SK-N-SH treated with all-trans-retinoic acid at 6 μM for 48 hours (cell line): ENCODE measurements around the gene DPYD.

ENCODE experiments used
- ATAC-seq: fragments of 200-7000 bp; cut with Tn5 transposase; 3 replicates; pipeline ENCODE4 v1.9.1; 2020; ENCODE audit warnings: mild to moderate bottlenecking, moderate library complexity
- ARNTL ChIP-seq: fragments of 450-650 bp; formaldehyde crosslinking; IDR thresholded peaks from 2 replicates; pipeline ENCODE4 v1.5.0; 2020; ENCODE audit warnings: low read depth, mild to moderate bottlenecking, moderate library complexity, borderline replicate concordance
- BACH2 ChIP-seq: fragments of 250-450 bp; sonication (Bioruptor Pico); IDR thresholded peaks from 2 replicates; pipeline ENCODE4 v1.9.0; 2021; ENCODE audit warnings: mild to moderate bottlenecking, borderline replicate concordance
- CSDC2 ChIP-seq: fragments of 250-450 bp; sonication (Bioruptor Pico); IDR thresholded peaks from 2 replicates; pipeline ENCODE4 v1.5.0; 2020; ENCODE audit warnings: mild to moderate bottlenecking, moderate library complexity
- ESRRG ChIP-seq: fragments of 250-450 bp; sonication (Bioruptor Pico); IDR thresholded peaks from 2 replicates; pipeline ENCODE4 v1.6.1; 2021; ENCODE audit warnings: mild to moderate bottlenecking
- GLIS3 ChIP-seq: fragments of 250-450 bp; sonication (Bioruptor Pico); IDR thresholded peaks from 2 replicates; pipeline ENCODE4 v1.5.0; 2020; ENCODE audit warnings: mild to moderate bottlenecking, moderate library complexity
- PPARA ChIP-seq: fragments of 250-450 bp; sonication (Bioruptor Pico); IDR thresholded peaks from 2 replicates; pipeline ENCODE4 v1.5.0; 2020; ENCODE audit warnings: mild to moderate bottlenecking, borderline replicate concordance
- RARB ChIP-seq: fragments of 250-450 bp; sonication (Bioruptor Pico); IDR thresholded peaks from 2 replicates; pipeline ENCODE4 v1.8.0; 2021; ENCODE audit warnings: mild to moderate bottlenecking, moderate library complexity
- SNAI2 ChIP-seq: fragments of 250-450 bp; sonication (Bioruptor Pico); IDR thresholded peaks from 2 replicates; pipeline ENCODE4 v1.5.0; 2020; ENCODE audit warnings: mild to moderate bottlenecking, moderate library complexity
- TCF4 ChIP-seq: fragments of 250-450 bp; sonication (Bioruptor Pico); IDR thresholded peaks from 2 replicates; pipeline ENCODE4 v1.8.0; 2021; ENCODE audit warnings: mild to moderate bottlenecking, moderate library complexity, borderline replicate concordance
- TOX ChIP-seq: fragments of 250-450 bp; sonication (Bioruptor Pico); IDR thresholded peaks from 2 replicates; pipeline ENCODE4 v1.8.0; 2021; ENCODE audit warnings: mild to moderate bottlenecking, moderate library complexity, borderline replicate concordance
- ZC3H10 ChIP-seq: fragments of 250-450 bp; sonication (Bioruptor Pico); IDR thresholded peaks from 2 replicates; pipeline ENCODE4 v1.5.1; 2021; ENCODE audit warnings: mild to moderate bottlenecking, moderate library complexity
- ZFP3 ChIP-seq: fragments of 250-450 bp; sonication (Bioruptor Pico); IDR thresholded peaks from 2 replicates; pipeline ENCODE4 v1.5.0; 2020; ENCODE audit warnings: mild to moderate bottlenecking, moderate library complexity
- ZFP30 ChIP-seq: fragments of 450-650 bp; formaldehyde crosslinking; IDR thresholded peaks from 2 replicates; pipeline ENCODE4 v1.5.0; 2022; ENCODE audit warnings: mild to moderate bottlenecking, moderate library complexity
- ZNF565 ChIP-seq: fragments of 450-650 bp; formaldehyde crosslinking; conservative IDR thresholded peaks from 2 replicates; pipeline ENCODE4 v1.5.0; 2020; ENCODE audit warnings: low read depth, mild to moderate bottlenecking, moderate library complexity
- ZNF70 ChIP-seq: fragments of 450-650 bp; formaldehyde crosslinking; IDR thresholded peaks from 2 replicates; pipeline ENCODE4 v1.5.0; 2020; ENCODE audit warnings: mild to moderate bottlenecking, moderate library complexity
- TF ChIP-seq, protein P1 (sequence below): fragments of 250-450 bp; sonication (Bioruptor Pico); IDR thresholded peaks from 2 replicates; pipeline ENCODE4 v1.5.1; 2021; ENCODE audit warnings: mild to moderate bottlenecking, moderate library complexity
- TF ChIP-seq, protein P2 (sequence below): fragments of 250-450 bp; sonication (Bioruptor Pico); IDR thresholded peaks from 2 replicates; pipeline ENCODE4 v1.8.0; 2021; ENCODE audit warnings: low read depth, mild to moderate bottlenecking, moderate library complexity, borderline replicate concordance
- TF ChIP-seq, protein P3 (sequence below): fragments of 250-450 bp; sonication (Bioruptor Pico); IDR thresholded peaks from 2 replicates; pipeline ENCODE4 v1.5.1; 2020; ENCODE audit warnings: low read depth, mild to moderate bottlenecking, moderate library complexity
- TF ChIP-seq, protein P4 (sequence below): fragments of 250-450 bp; sonication (Bioruptor Pico); IDR thresholded peaks from 2 replicates; pipeline ENCODE4 v1.8.0; 2020; ENCODE audit warnings: mild to moderate bottlenecking, moderate library complexity, borderline replicate concordance

DPYD gene

DNA sequence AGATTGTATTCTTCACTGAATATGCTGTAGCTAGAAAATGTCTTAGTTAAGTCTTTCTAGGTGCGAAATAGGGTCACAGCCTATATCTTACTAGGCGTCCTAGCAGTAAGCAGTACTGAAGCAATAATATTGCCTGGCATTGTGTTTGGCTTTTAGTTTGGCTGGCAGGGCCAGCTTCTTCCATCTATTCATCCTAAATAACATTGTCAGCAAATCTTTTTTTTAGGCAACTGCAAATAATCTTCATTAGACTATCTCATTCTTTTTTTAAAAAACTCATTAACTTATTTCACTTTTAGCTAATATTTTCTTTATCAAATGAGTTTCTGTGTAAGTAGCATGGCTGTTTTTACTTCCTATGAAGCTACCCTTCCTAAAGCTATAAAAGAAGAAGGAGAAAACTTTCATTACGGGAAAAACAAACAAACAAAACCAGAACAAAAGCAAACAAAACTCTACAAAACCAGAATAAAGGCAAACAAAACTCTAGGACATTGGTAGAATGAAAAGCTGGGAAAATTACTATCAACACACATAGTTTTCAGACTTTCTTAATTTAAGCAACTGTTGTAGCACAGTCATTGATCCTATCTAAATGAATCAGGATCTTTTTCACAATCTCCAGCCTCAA lies 506.0 kb downstream of the DPYD start:
- no peak for TF ChIP-seq TOX (CRISPR knock-in tag)
- TF ChIP-seq, protein P1, sequence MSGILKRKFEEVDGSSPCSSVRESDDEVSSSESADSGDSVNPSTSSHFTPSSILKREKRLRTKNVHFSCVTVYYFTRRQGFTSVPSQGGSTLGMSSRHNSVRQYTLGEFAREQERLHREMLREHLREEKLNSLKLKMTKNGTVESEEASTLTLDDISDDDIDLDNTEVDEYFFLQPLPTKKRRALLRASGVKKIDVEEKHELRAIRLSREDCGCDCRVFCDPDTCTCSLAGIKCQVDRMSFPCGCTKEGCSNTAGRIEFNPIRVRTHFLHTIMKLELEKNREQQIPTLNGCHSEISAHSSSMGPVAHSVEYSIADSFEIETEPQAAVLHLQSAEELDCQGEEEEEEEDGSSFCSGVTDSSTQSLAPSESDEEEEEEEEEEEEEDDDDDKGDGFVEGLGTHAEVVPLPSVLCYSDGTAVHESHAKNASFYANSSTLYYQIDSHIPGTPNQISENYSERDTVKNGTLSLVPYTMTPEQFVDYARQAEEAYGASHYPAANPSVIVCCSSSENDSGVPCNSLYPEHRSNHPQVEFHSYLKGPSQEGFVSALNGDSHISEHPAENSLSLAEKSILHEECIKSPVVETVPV (CRISPR knock-in tag): no peak
- no peak for TF ChIP-seq ESRRG (CRISPR knock-in tag)
- no peak for TF ChIP-seq SNAI2
- TF ChIP-seq ZFP30 (CRISPR knock-in tag): no peak
- TF ChIP-seq, protein P2, sequence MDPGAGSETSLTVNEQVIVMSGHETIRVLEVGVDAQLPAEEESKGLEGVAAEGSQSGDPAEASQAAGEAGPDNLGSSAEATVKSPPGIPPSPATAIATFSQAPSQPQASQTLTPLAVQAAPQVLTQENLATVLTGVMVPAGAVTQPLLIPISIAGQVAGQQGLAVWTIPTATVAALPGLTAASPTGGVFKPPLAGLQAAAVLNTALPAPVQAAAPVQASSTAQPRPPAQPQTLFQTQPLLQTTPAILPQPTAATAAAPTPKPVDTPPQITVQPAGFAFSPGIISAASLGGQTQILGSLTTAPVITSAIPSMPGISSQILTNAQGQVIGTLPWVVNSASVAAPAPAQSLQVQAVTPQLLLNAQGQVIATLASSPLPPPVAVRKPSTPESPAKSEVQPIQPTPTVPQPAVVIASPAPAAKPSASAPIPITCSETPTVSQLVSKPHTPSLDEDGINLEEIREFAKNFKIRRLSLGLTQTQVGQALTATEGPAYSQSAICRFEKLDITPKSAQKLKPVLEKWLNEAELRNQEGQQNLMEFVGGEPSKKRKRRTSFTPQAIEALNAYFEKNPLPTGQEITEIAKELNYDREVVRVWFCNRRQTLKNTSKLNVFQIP (CRISPR knock-in tag): no peak
- TF ChIP-seq ZNF70: no peak
- TF ChIP-seq, all 23 proteins: peak for 0
- no peak for ATAC-seq

DNA sequence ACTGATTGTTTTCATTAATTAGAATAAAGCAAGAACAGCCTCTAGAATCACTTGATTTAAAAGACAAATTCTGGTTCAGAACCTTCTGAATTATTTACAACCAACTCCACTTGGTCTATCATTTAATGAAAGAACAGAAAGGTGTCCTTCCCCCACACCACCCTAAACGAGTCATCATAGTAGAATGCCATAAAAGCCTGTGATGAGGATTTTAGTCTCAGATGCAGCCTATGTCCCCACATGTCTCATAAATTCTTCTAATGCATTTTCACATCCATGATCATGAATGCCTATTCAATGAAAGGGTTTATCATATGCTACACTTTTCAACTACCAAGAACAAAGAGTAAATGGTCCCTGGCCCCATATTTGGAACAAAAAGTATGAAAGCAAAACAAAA lies 508.1 kb downstream of the DPYD start:
- no peak for ATAC-seq
- no peak for TF ChIP-seq ZC3H10 (CRISPR knock-in tag)
- TF ChIP-seq, protein P3, sequence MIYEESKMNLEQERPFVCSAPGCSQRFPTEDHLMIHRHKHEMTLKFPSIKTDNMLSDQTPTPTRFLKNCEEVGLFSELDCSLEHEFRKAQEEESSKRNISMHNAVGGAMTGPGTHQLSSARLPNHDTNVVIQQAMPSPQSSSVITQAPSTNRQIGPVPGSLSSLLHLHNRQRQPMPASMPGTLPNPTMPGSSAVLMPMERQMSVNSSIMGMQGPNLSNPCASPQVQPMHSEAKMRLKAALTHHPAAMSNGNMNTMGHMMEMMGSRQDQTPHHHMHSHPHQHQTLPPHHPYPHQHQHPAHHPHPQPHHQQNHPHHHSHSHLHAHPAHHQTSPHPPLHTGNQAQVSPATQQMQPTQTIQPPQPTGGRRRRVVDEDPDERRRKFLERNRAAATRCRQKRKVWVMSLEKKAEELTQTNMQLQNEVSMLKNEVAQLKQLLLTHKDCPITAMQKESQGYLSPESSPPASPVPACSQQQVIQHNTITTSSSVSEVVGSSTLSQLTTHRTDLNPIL (CRISPR knock-in tag): no peak
- no peak for TF ChIP-seq ARNTL (CRISPR knock-in tag)
- TF ChIP-seq PPARA: no peak
- TF ChIP-seq, protein P2 (CRISPR knock-in tag): no peak
- no peak for TF ChIP-seq CSDC2 (CRISPR knock-in tag)
- TF ChIP-seq GLIS3 (CRISPR knock-in tag): no peak
- TF ChIP-seq, all 23 proteins: peak for 0

DNA sequence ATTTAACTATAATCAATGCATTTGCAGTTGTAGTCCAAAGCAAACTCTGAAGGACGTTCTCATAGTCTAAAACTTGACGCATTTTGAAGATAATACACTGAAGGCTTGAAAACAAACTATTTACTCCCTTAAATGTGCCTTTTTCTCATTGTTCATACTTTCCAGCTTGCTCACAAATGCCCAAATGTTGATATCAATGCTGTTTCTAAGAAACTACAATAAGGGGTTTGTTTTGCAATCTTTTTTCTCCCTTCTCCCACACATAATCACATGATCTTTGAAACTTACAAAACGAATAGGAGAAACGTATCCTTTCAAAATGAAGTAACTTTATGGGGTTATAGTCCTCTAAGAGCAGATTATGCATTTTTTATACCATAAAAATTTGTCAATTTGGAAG lies 508.7 kb downstream of the DPYD start:
- no peak for ATAC-seq
- TF ChIP-seq, protein P4, sequence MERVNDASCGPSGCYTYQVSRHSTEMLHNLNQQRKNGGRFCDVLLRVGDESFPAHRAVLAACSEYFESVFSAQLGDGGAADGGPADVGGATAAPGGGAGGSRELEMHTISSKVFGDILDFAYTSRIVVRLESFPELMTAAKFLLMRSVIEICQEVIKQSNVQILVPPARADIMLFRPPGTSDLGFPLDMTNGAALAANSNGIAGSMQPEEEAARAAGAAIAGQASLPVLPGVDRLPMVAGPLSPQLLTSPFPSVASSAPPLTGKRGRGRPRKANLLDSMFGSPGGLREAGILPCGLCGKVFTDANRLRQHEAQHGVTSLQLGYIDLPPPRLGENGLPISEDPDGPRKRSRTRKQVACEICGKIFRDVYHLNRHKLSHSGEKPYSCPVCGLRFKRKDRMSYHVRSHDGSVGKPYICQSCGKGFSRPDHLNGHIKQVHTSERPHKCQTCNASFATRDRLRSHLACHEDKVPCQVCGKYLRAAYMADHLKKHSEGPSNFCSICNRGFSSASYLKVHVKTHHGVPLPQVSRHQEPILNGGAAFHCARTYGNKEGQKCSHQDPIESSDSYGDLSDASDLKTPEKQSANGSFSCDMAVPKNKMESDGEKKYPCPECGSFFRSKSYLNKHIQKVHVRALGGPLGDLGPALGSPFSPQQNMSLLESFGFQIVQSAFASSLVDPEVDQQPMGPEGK (CRISPR knock-in tag): no peak
- TF ChIP-seq ZNF565 (no peak), TCF4 (CRISPR knock-in tag) (no peak), ZFP3 (CRISPR knock-in tag) (no peak), SNAI2 (no peak), BACH2 (CRISPR knock-in tag) (no peak), RARB (CRISPR knock-in tag) (no peak), ARNTL (CRISPR knock-in tag) (no peak)
- TF ChIP-seq, protein P1 (CRISPR knock-in tag): no peak
- TF ChIP-seq, protein P3 (CRISPR knock-in tag): no peak
